WI38 (cell line): Measurements from ENCODE around the gene PI4KA.

Source experiments
- H3K4me3 ChIP-seq: 2 replicates; pipeline ENCODE4 v1.5.1; 2011; ENCODE audit warnings: low read depth, mild to moderate bottlenecking, control low read depth, low read length
- TF ChIP-seq, protein P1 (sequence below): IDR thresholded peaks from 2 replicates; pipeline ENCODE4 v1.5.1; 2012; ENCODE audit warnings: low read depth, mild to moderate bottlenecking, control low read depth, low read length

PI4KA gene

DNA sequence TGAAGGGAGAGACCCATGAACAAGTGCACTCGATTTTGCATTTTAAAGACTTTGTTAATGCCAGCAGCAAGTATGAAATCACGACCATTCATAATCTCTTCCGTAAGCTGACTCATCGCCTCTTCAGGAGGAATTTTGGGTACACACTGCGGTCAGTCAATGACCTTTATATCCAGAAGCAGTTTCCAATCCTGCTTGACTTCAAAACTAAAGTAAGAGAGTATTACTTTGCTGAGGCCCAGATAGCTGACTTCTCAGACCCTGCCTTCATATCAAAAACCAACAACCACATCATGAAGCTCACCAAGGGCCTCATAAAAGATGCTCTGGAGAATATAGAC, 78.8 kb downstream of the PI4KA start:
- TF ChIP-seq, protein P1, sequence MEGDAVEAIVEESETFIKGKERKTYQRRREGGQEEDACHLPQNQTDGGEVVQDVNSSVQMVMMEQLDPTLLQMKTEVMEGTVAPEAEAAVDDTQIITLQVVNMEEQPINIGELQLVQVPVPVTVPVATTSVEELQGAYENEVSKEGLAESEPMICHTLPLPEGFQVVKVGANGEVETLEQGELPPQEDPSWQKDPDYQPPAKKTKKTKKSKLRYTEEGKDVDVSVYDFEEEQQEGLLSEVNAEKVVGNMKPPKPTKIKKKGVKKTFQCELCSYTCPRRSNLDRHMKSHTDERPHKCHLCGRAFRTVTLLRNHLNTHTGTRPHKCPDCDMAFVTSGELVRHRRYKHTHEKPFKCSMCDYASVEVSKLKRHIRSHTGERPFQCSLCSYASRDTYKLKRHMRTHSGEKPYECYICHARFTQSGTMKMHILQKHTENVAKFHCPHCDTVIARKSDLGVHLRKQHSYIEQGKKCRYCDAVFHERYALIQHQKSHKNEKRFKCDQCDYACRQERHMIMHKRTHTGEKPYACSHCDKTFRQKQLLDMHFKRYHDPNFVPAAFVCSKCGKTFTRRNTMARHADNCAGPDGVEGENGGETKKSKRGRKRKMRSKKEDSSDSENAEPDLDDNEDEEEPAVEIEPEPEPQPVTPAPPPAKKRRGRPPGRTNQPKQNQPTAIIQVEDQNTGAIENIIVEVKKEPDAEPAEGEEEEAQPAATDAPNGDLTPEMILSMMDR, result no peak

DNA sequence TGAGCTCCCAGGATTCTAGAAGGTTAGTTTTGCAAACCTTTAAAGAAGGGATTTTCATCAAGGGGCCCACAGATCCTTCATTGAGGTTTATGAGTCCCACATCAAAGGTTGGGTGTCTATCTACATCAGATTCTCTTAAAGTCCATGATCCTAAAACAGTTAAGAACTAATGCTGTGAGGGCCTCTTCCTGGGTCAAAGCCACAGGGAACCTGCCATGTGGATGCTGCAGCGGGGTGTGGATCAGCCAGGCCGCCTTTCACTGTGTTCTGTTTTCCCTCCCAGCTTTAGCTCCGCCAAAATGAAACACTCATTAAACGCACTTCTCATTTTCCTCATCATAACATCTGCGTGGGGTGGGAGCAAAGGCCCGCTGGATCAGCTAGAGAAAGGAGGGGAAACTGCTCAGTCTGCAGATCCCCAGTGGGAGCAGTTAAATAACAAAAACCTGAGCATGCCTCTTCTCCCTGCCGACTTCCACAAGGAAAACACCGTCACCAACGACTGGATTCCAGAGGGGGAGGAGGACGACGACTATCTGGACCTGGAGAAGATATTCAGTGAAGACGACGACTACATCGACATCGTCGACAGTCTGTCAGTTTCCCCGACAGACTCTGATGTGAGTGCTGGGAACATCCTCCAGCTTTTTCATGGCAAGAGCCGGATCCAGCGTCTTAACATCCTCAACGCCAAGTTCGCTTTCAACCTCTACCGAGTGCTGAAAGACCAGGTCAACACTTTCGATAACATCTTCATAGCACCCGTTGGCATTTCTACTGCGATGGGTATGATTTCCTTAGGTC, 79.4 kb downstream of the PI4KA start:
- TF ChIP-seq, protein P1, result no peak
- H3K4me3 ChIP-seq, result no peak overlapping the region

More for the DNA sequence above, 78.8 kb downstream of the PI4KA start:
- H3K4me3 ChIP-seq, result no peak overlapping the region

DNA sequence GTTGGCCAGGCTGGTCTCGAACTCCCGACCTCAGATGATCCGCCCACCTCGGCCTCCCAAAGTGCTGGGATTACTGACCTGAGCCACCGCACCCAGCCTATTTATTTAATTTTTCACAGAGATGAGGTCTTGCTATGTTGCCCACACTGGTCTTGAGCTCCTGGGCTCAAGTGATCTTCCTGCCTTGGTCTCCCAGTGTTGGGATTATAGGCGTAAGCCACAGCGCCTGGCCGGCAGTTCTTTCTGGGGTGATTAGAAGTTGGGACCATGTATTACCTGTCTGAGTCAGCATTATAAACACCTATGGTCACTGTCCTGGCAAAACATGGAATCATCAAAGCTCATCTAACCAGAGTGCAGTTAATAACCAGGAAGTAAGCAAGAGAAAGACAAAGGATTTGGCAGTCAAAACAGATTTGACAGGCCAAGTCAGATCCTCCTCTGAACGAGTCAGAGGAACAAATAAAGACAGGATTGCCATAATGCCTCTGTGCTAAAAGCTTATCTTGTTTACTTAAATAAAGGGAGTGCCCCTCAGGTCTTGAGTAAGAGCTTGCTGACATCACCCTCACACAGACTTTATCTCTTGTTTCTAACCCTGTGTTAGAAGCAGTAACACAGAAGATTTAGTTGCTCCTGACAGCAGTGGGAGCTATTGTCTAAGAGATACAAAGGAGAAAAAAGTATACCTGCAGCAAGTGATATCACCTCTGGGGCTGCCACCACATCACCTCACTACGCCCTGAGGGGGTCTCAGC, 81.0 kb downstream of the PI4KA start:
- H3K4me3 ChIP-seq, result no peak overlapping the region
- TF ChIP-seq, protein P1, result no peak

DNA sequence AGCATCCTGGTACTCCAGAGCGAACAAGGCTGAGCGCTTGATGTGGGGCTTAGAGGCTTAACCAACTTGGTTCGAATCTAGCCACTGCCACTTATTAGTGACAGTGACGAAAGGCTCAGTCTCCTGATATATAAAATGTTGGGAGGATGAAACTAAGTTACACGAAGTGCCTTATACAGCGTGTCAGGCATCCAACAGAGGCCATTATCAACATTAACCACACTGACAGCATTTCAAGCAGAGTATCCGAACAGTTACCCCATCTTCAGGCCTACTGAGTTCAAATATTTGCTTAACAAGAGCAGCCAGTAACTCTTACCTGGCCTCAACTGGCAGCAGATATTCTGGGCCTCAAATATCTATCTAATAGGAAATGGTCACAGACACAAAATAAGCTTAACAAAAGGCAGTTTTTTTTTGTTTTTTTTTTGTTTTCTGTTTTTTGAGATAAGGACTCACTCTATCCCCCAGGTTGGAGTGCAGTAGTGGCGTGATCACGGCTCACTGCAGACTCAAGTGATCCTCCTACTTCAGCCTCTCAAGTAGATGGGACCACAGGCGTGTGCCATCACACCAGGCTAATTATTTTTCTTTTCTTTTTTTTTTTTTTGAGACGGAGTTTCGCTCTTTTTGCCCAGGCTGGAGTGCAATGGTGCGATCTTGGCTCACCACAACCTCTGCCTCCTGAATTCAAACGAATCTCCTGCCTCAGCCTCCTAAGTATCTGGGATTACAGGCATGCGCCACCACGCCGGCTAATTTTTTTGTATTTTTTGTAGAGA, 81.8 kb downstream of the PI4KA start:
- TF ChIP-seq, protein P1, result no peak
- no peak overlapping the region for H3K4me3 ChIP-seq

- H3K4me3 ChIP-seq, result no peak overlapping the region
- TF ChIP-seq, protein P1, result no peak
Observed at GRCh38 chr22:20775342-20775895, 83.2 kb downstream of the PI4KA start.

GRCh38 chr22:20774882-20775281, 83.7 kb downstream of the PI4KA start:
- TF ChIP-seq, protein P1, result no peak
- no peak overlapping the region for H3K4me3 ChIP-seq
